Stimulated activated CD4-positive, alpha-beta T cell treated with anti-CD3 and anti-CD28 coated beads, Interleukin-15, amount 100 ng/mL, for 48 hours (primary cell): ENCODE data around the gene KPNA4.
"Not testable (repeated sequence)": the region's sequence is repeated elsewhere in the genome, so short reads cannot be mapped to it uniquely, and the experiment has no call there.

Experiments
- DNase-seq, 2 donors: peaks; one replicate each; pipeline ENCODE4 v3.0.0-alpha.2; 2020; ENCODE audit warnings: low read depth in 2 of 2

The KPNA4 gene

GRCh38 chr3:160490166-160490565, 75.2 kb downstream of the KPNA4 start:
- DNase-seq, result no peak

GRCh38 chr3:160486459-160486869, 78.9 kb downstream of the KPNA4 start:
- DNase-seq, result no peak

GRCh38 chr3:160482796-160483195, 82.6 kb downstream of the KPNA4 start:
- DNase-seq, result no peak

GRCh38 chr3:160481856-160482255, 83.5 kb downstream of the KPNA4 start:
- no peak for DNase-seq

GRCh38 chr3:160480931-160481330, 84.4 kb downstream of the KPNA4 start:
- no peak for DNase-seq

- DNase-seq, result no peak
Observed at GRCh38 chr3:160479376-160479775, 86.0 kb downstream of the KPNA4 start.

GRCh38 chr3:160478338-160478737, 87.0 kb downstream of the KPNA4 start:
- no peak for DNase-seq

- DNase-seq, result no peak
Observed at GRCh38 chr3:160477750-160478149, 87.6 kb downstream of the KPNA4 start.

GRCh38 chr3:160475884-160476283, 89.5 kb downstream of the KPNA4 start:
- DNase-seq, result no peak

GRCh38 chr3:160475153-160475552, 90.2 kb downstream of the KPNA4 start:
- no peak for DNase-seq

GRCh38 chr3:160474416-160474838, 90.9 kb downstream of the KPNA4 start:
- no peak for DNase-seq

GRCh38 chr3:160473978-160474377, 91.4 kb downstream of the KPNA4 start:
- no peak for DNase-seq

- no peak for DNase-seq
Observed at GRCh38 chr3:160473221-160473620, 92.2 kb downstream of the KPNA4 start.

GRCh38 chr3:160472344-160472743, 93.0 kb downstream of the KPNA4 start:
- DNase-seq, result no peak

GRCh38 chr3:160471892-160472291, 93.5 kb downstream of the KPNA4 start:
- DNase-seq, result no peak

GRCh38 chr3:160470181-160470580, 95.2 kb downstream of the KPNA4 start:
- no peak for DNase-seq

GRCh38 chr3:160464971-160465370, 100.4 kb downstream of the KPNA4 start:
- DNase-seq, result no peak

- no peak for DNase-seq
Observed at GRCh38 chr3:160464321-160464720, 101.0 kb downstream of the KPNA4 start.

GRCh38 chr3:160460033-160460432, 105.3 kb downstream of the KPNA4 start:
- DNase-seq, result no peak

GRCh38 chr3:160459450-160459970, 105.9 kb downstream of the KPNA4 start:
- no peak for DNase-seq

GRCh38 chr3:160458151-160458550, 107.2 kb downstream of the KPNA4 start:
- no peak for DNase-seq

- no peak for DNase-seq
Observed at GRCh38 chr3:160455846-160456245, 109.5 kb downstream of the KPNA4 start.

- no peak for DNase-seq
Observed at GRCh38 chr3:160454995-160455394, 110.4 kb downstream of the KPNA4 start.

- DNase-seq, result not testable (repeated sequence)
Observed at GRCh38 chr3:160452251-160452650, 113.1 kb downstream of the KPNA4 start.
